OCI-LY3 (cell line): ENCODE measurements around the gene POLR2H.

Experiments used
- EZH2phosphoT487 ChIP-seq: fragments of 200-600 bp; shearing (Covaris generic); IDR thresholded peaks from 2 replicates; pipeline ENCODE4 v1.6.1; 2018; ENCODE audit warnings: antibody characterized with exemption, mixed run types, low read depth
- TF ChIP-seq, protein P1 (sequence below): fragments of 200-600, 300-600 bp; sonication (generic); IDR thresholded peaks from 2 replicates; pipeline ENCODE4 v1.5.1; 2014; ENCODE audit warnings: antibody characterized with exemption, low read length, low read depth

DNA sequence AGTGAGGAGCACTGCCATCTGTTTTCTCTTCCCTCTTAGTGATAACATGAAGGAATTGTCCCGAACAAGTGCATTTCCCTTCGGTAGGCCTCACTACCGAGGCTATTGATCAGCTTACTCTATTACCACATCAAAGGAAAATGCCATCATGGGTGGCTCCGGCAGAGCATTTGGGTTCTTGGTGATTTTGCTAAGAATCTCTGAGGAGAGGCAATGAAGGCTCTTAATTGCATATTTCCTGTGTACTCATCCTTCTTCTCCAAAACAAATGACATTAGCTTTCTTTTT is 53.6 kb downstream of the POLR2H start:
- TF ChIP-seq, protein P1, sequence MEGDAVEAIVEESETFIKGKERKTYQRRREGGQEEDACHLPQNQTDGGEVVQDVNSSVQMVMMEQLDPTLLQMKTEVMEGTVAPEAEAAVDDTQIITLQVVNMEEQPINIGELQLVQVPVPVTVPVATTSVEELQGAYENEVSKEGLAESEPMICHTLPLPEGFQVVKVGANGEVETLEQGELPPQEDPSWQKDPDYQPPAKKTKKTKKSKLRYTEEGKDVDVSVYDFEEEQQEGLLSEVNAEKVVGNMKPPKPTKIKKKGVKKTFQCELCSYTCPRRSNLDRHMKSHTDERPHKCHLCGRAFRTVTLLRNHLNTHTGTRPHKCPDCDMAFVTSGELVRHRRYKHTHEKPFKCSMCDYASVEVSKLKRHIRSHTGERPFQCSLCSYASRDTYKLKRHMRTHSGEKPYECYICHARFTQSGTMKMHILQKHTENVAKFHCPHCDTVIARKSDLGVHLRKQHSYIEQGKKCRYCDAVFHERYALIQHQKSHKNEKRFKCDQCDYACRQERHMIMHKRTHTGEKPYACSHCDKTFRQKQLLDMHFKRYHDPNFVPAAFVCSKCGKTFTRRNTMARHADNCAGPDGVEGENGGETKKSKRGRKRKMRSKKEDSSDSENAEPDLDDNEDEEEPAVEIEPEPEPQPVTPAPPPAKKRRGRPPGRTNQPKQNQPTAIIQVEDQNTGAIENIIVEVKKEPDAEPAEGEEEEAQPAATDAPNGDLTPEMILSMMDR, result no peak
- no peak for TF ChIP-seq EZH2phosphoT487
